ENCODE measurements around the gene SH3TC1. TPM values are rescaled to one million over a fixed set of nuclear protein-coding genes. Genes with fewer than 3 reads are reported as not detected.

The SH3TC1 gene
- total RNA-seq, 1 experiment from 2014 or later: 7.8 TPM

DNA sequence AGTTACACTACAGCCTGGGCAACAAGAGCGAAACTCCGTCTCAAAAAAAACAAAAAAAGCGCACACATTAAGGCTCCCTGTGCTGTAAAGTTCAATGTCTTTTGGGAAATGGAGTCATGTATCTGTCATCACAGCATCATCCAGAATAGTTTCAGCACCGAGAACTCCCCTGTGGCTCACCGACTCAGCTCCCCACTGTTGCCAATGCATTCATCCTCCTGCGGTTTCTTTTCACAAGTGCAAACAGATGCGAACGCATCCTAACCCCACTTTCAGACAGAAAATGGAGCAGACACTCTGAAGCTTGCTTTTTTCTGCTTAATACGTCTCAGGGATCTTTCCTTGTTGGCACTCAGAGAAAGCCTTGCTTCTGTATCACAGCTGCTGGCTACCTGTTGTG, 13.8 kb upstream of the SH3TC1 start:
- no peaks in the 10 kb centered on the region for H3K27me3 Mint-ChIP-seq (ENCODE audit: unreplicated experiment)
- no TSS peak for BruUV-seq (replicated peaks)
- DNase-seq: no peak

GRCh38 chr4:8185930-8186329, 13.2 kb upstream of the SH3TC1 start:
- CTCF ChIA-PET: no interaction called here

More for the DNA sequence above, 13.8 kb upstream of the SH3TC1 start:
- Mint-ChIP-seq H3K9me3 (ENCODE audit: low read depth, unreplicated experiment) (no peaks in the 10 kb centered on the region), H3K4me3 (ENCODE audit: low read depth, unreplicated experiment) (no peak overlapping the region), H3K27ac (ENCODE audit: unreplicated experiment) (no peak overlapping the region), H3K36me3 (ENCODE audit: insufficient read depth, unreplicated experiment) (peaks cover 16% of the 10 kb centered on the region), H3K4me1 (ENCODE audit: low read depth, unreplicated experiment) (peaks cover 34% of the 10 kb centered on the region)
- TF ChIP-seq, protein P1, sequence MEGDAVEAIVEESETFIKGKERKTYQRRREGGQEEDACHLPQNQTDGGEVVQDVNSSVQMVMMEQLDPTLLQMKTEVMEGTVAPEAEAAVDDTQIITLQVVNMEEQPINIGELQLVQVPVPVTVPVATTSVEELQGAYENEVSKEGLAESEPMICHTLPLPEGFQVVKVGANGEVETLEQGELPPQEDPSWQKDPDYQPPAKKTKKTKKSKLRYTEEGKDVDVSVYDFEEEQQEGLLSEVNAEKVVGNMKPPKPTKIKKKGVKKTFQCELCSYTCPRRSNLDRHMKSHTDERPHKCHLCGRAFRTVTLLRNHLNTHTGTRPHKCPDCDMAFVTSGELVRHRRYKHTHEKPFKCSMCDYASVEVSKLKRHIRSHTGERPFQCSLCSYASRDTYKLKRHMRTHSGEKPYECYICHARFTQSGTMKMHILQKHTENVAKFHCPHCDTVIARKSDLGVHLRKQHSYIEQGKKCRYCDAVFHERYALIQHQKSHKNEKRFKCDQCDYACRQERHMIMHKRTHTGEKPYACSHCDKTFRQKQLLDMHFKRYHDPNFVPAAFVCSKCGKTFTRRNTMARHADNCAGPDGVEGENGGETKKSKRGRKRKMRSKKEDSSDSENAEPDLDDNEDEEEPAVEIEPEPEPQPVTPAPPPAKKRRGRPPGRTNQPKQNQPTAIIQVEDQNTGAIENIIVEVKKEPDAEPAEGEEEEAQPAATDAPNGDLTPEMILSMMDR (IDR thresholded peaks at IDR 0.05; ENCODE audit: unreplicated experiment): no peak
- CTCF ChIA-PET: interaction anchor here (0.7 kb wide), 1 partner anchor 378 kb away, joined by 3 read pairs; no protein-coding TSS in a partner anchor
- intact Hi-C loops (cut with micrococcal nuclease; ENCODE audit: unreplicated experiment): loop anchor here (10.0 kb wide), 1 partner anchor 400 kb away; the partner anchor contains the start of gene GPR78

DNA sequence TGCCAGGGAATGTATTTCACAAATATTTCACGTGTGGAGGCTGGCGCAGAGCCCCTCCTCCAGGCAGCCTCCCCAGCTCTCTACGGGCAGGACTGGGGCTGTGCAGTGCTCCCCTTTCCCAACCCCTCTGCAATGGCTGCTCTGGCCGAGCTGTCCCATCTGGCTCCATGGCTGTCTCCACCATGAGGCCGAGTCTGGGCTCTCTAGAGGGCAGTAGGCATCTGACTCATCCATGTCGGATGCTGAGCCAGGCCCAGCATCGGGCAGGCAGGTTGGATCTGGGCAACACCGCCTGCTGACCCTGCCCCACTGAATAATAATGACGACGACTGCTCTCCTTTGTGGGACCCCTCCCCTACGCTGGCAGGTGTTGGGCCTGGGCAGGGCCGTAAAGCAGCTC, 11.0 kb upstream of the SH3TC1 start:
- H3K36me3 Mint-ChIP-seq (ENCODE audit: insufficient read depth, unreplicated experiment): peaks cover 16% of the 10 kb centered on the region
- H3K4me3 Mint-ChIP-seq (ENCODE audit: low read depth, unreplicated experiment): peak overlapping the region; percentile 17
- H3K4me1 Mint-ChIP-seq (ENCODE audit: low read depth, unreplicated experiment): peaks cover 40% of the 10 kb centered on the region
- peak; percentile 32 for DNase-seq
- no TSS peak for BruUV-seq (replicated peaks)
- no peaks in the 10 kb centered on the region for H3K9me3 Mint-ChIP-seq (ENCODE audit: low read depth, unreplicated experiment)
- CTCF ChIA-PET: interaction anchor here (1.7 kb wide), 1 partner anchor 11 kb away, joined by 6 read pairs; no protein-coding TSS in a partner anchor
- H3K27ac Mint-ChIP-seq (ENCODE audit: unreplicated experiment): peak overlapping the region; percentile 40
- H3K27me3 Mint-ChIP-seq (ENCODE audit: unreplicated experiment): no peaks in the 10 kb centered on the region
- intact Hi-C loops (cut with micrococcal nuclease; ENCODE audit: unreplicated experiment): loop anchor here (10.0 kb wide), 1 partner anchor 397 kb away; the partner anchor contains the start of gene GPR78
- TF ChIP-seq, protein P1 (IDR thresholded peaks at IDR 0.05; ENCODE audit: unreplicated experiment): no peak

More at GRCh38 chr4:8185930-8186329, 13.2 kb upstream of the SH3TC1 start:
- Mint-ChIP-seq H3K27me3 (ENCODE audit: unreplicated experiment) (no peaks in the 10 kb centered on the region), H3K4me1 (ENCODE audit: low read depth, unreplicated experiment) (peaks cover 34% of the 10 kb centered on the region), H3K36me3 (ENCODE audit: insufficient read depth, unreplicated experiment) (peaks cover 16% of the 10 kb centered on the region), H3K9me3 (ENCODE audit: low read depth, unreplicated experiment) (no peaks in the 10 kb centered on the region), H3K4me3 (ENCODE audit: low read depth, unreplicated experiment) (no peak overlapping the region), H3K27ac (ENCODE audit: unreplicated experiment) (no peak overlapping the region)
- DNase-seq: no peak
- intact Hi-C loops (cut with micrococcal nuclease; ENCODE audit: unreplicated experiment): loop anchor here (10.0 kb wide), 1 partner anchor 399 kb away; the partner anchor contains the start of gene GPR78
- BruUV-seq (replicated peaks): no TSS peak
- TF ChIP-seq, protein P1 (IDR thresholded peaks at IDR 0.05; ENCODE audit: unreplicated experiment): no peak

DNA sequence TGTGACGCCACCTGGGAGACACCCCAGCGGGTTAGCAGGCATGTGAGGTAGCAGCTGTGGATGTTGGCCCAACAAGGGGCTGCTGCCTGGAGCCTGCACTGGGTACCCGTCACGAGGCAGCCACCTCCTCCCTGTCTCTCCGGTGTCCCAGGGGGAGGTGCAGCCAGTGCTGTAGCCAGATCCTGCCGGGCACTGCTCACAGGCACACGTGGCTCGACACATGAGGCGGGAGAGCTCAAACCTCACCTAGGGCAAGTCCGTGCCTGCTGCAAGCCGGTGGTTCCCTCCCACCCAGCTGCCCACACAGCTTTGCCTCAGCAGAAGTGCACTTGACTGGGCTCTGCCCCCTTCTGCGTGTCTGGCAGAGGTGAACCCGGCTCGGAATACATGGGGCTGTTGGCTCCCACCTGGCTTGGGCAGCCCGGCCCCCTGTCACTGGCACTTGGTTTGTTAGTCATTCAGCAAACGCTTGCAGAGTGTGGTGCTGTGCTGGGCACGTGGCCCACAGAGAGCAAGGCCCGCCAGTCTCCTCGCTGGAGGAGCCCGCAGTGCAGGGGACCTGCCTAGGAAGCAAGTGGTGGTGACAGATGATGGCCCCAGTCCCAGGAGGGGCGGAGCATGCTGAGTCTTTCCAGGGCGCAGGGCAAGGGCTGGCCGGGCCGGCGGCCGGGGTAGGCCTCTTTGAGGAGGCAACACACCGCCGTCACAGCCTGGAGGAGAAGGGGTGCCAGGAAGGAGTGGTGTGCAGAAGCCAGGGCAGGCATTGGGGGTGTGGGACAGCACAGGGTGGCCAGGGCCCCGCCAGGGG, 10.1 kb upstream of the SH3TC1 start:
- Mint-ChIP-seq H3K27me3 (ENCODE audit: unreplicated experiment) (no peaks in the 10 kb centered on the region), H3K9me3 (ENCODE audit: low read depth, unreplicated experiment) (no peaks in the 10 kb centered on the region), H3K27ac (ENCODE audit: unreplicated experiment) (no peak overlapping the region), H3K4me1 (ENCODE audit: low read depth, unreplicated experiment) (peaks cover 35% of the 10 kb centered on the region), H3K4me3 (ENCODE audit: low read depth, unreplicated experiment) (no peak overlapping the region), H3K36me3 (ENCODE audit: insufficient read depth, unreplicated experiment) (peaks cover 10% of the 10 kb centered on the region)
- no TSS peak for BruUV-seq (replicated peaks)
- DNase-seq: no peak
- TF ChIP-seq, protein P1 (IDR thresholded peaks at IDR 0.05; ENCODE audit: unreplicated experiment): no peak
- intact Hi-C loops (cut with micrococcal nuclease; ENCODE audit: unreplicated experiment): loop anchor here (10.0 kb wide), 1 partner anchor 396 kb away; the partner anchor contains the start of gene GPR78
- CTCF ChIA-PET: interaction anchor here (1.7 kb wide), 1 partner anchor 12 kb away, joined by 6 read pairs; no protein-coding TSS in a partner anchor

Data from Calu3 (cell line).